ENCODE results near the gene TRIM37. TPM values are rescaled to one million over a fixed set of nuclear protein-coding genes. Genes with fewer than 3 reads are reported as not detected.
"Not testable (repeated sequence)": the region's sequence is repeated elsewhere in the genome, so short reads cannot be mapped to it uniquely, and the experiment has no call there.

TRIM37 gene
- total RNA-seq, 2 donors from 2014 or later: 20.8 to 46.3 TPM

- no peak for DNase-seq (ENCODE audit: low spot score)
- H3K9me3 Mint-ChIP-seq: no peaks in the 10 kb centered on the region
- no peak for ATAC-seq
- H3K36me3 Mint-ChIP-seq: peaks cover 15% of the 10 kb centered on the region
- H3K4me1 Mint-ChIP-seq (ENCODE audit: low read depth in 2 of 2): peaks cover 6 to 14% of the 10 kb centered on the region in 2 donors
- no peak overlapping the region for H3K27ac Mint-ChIP-seq
- no peaks in the 10 kb centered on the region for H3K27me3 Mint-ChIP-seq
- no peak overlapping the region for H3K4me3 Mint-ChIP-seq
Measured at GRCh38 chr17:59094861-59095530, 11.7 kb downstream of the TRIM37 start.

GRCh38 chr17:59093702-59094231 is 12.9 kb downstream of the TRIM37 start:
- Mint-ChIP-seq H3K4me3 (no peak overlapping the region), H3K36me3 (peaks cover 12% of the 10 kb centered on the region), H3K9me3 (no peaks in the 10 kb centered on the region), H3K4me1 (ENCODE audit: low read depth in 2 of 2) (peaks cover 6 to 14% of the 10 kb centered on the region in 2 donors), H3K27ac (no peak overlapping the region), H3K27me3 (no peaks in the 10 kb centered on the region)
- ATAC-seq (no peak), DNase-seq (ENCODE audit: low spot score) (no peak)

DNA sequence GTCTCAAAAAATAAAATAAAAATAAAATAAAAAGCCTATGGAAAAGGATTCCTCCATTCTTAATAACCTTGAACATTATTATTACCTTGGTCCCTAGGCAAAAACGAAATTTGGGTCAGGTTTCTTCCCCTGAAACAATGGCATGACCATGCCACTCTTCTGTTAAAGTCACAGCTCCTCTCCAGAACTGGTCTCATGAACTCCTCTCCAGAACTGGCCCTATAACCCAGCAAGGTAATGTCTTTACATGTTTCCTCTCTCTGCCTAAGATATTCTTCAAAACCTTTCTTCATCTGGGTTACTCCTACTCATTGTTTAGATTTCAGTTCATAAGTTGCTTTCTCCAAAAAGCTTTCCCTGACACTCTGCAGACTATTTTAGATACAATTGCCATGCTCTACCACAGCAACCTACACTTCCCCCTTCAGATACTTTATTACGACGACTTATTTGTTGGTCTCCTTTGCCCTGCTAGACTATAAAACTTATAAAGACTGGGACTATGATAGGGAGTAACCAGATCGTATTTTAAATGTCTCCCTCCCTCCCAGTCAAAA is 13.5 kb downstream of the TRIM37 start:
- H3K36me3 Mint-ChIP-seq: peaks cover 12% of the 10 kb centered on the region
- no peak overlapping the region for H3K27ac Mint-ChIP-seq
- no peak for ATAC-seq
- peaks cover 6 to 14% of the 10 kb centered on the region in 2 donors for H3K4me1 Mint-ChIP-seq (ENCODE audit: low read depth in 2 of 2)
- DNase-seq (ENCODE audit: low spot score): no peak
- no peak overlapping the region for H3K4me3 Mint-ChIP-seq
- no peaks in the 10 kb centered on the region for H3K9me3 Mint-ChIP-seq
- no peaks in the 10 kb centered on the region for H3K27me3 Mint-ChIP-seq

DNA sequence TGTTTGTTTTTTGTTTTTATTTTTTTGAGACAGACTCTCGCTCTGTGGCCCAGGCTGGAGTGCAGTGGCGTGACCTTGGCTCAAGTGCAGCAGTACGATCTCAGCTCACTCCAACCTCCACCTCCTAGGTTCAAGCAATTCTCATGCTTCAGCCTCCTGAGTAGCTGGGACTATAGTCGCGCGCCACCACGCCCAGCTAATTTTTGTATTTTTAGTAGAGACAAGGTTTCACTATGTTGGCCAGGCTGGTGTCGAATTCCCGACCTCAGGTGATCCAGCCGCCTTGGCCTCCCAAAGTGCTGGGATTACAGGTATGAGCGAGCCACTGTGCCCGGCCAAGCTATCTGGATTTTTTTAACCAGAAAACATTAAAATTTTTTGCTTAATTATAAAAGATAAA is 16.1 kb downstream of the TRIM37 start:
- not testable (repeated sequence) for H3K36me3 Mint-ChIP-seq; DNase-seq (ENCODE audit: low spot score); ATAC-seq; H3K4me1 Mint-ChIP-seq (ENCODE audit: low read depth in 2 of 2); H3K4me3 Mint-ChIP-seq; H3K27ac Mint-ChIP-seq; H3K27me3 Mint-ChIP-seq; H3K9me3 Mint-ChIP-seq

- Mint-ChIP-seq H3K27ac (no peak overlapping the region), H3K36me3 (peaks cover 21% of the 10 kb centered on the region), H3K9me3 (no peaks in the 10 kb centered on the region), H3K27me3 (no peaks in the 10 kb centered on the region), H3K4me1 (ENCODE audit: low read depth in 2 of 2) (peaks cover 7 to 9% of the 10 kb centered on the region in 2 donors), H3K4me3 (no peak overlapping the region)
- DNase-seq (ENCODE audit: low spot score): no peak
- no peak for ATAC-seq
Measured at GRCh38 chr17:59084154-59084553, 22.5 kb downstream of the TRIM37 start.

DNA sequence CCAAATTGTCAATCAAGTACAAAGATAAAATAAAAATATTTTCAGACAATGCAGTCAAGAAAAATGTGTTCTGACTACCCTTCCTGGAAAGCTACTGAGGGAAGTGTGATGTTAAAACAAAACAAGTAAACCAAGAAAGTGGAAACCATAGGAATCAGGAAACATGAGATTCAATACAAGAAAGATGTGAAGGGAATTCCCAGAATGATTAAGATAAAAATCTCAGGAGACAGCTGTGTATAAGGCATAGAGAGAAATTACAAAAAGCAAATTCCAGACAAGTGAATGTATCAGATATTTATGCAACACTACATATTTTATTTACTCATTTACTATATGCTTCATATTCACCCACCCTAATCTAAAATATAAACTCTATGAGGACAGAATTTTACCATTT is 32.2 kb downstream of the TRIM37 start:
- Mint-ChIP-seq H3K27me3 (no peaks in the 10 kb centered on the region), H3K36me3 (peaks cover 23% of the 10 kb centered on the region), H3K4me3 (no peak overlapping the region), H3K9me3 (no peaks in the 10 kb centered on the region), H3K27ac (no peak overlapping the region), H3K4me1 (ENCODE audit: low read depth in 2 of 2) (no peaks in the 10 kb centered on the region)
- ATAC-seq (no peak), DNase-seq (ENCODE audit: low spot score) (no peak)

- Mint-ChIP-seq H3K4me1 (ENCODE audit: low read depth in 2 of 2) (no peaks in the 10 kb centered on the region), H3K9me3 (no peaks in the 10 kb centered on the region), H3K4me3 (no peak overlapping the region), H3K27ac (no peak overlapping the region), H3K36me3 (peaks cover 19% of the 10 kb centered on the region), H3K27me3 (no peaks in the 10 kb centered on the region)
- no peak for ATAC-seq
- no peak for DNase-seq (ENCODE audit: low spot score)
Measured at GRCh38 chr17:59073972-59074371, 32.7 kb downstream of the TRIM37 start.

- Mint-ChIP-seq H3K27me3 (no peaks in the 10 kb centered on the region), H3K27ac (no peak overlapping the region), H3K4me1 (ENCODE audit: low read depth in 2 of 2) (no peaks in the 10 kb centered on the region), H3K9me3 (no peaks in the 10 kb centered on the region), H3K4me3 (no peak overlapping the region), H3K36me3 (peaks cover 23% of the 10 kb centered on the region)
- ATAC-seq: no peak
- DNase-seq (ENCODE audit: low spot score): no peak
Measured at GRCh38 chr17:59069856-59070255, 36.8 kb downstream of the TRIM37 start.

DNA sequence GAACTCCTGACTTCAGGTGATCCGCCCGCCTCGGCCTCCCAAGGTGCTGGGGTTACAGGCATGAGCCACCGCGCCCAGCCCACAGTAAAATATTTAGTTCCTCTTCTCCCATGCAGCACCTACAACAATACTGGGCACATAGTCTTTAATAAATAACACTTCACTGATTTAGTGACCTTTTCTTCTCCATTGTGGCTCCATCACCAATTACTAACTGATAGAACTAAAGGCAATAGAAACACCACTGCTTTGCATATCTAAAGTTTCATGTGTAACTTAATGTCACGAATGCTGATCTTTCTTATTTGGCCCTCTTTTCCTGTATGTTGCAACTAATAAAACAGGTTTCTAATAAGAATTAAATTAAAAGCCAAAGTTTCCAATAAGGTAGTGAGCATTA is 38.9 kb downstream of the TRIM37 start:
- Mint-ChIP-seq H3K4me1 (ENCODE audit: low read depth in 2 of 2) (no peaks in the 10 kb centered on the region), H3K4me3 (no peak overlapping the region), H3K27ac (no peak overlapping the region), H3K9me3 (no peaks in the 10 kb centered on the region), H3K27me3 (no peaks in the 10 kb centered on the region), H3K36me3 (peaks cover 18% of the 10 kb centered on the region)
- DNase-seq (ENCODE audit: low spot score) (no peak), ATAC-seq (no peak)

DNA sequence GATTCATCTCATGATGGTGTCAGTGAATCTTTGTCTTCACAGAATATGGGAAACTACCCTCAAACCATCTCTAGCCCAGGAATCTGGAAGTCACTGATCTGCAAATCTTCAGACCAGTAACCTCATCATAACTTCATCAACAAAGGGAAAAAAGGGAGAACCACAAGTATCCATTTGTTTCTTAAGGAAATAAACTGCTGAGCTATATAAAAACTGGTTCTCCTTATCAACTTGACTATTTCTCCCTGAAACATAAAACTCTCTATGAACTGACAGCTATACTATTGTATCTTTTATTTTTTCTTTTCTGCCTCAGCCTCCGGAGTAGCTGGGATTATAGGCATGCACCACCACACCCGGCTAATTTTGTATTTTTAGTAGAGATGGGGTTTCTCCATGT is 39.3 kb downstream of the TRIM37 start:
- Mint-ChIP-seq H3K27me3 (no peaks in the 10 kb centered on the region), H3K27ac (no peak overlapping the region), H3K36me3 (peaks cover 22% of the 10 kb centered on the region)

DNA sequence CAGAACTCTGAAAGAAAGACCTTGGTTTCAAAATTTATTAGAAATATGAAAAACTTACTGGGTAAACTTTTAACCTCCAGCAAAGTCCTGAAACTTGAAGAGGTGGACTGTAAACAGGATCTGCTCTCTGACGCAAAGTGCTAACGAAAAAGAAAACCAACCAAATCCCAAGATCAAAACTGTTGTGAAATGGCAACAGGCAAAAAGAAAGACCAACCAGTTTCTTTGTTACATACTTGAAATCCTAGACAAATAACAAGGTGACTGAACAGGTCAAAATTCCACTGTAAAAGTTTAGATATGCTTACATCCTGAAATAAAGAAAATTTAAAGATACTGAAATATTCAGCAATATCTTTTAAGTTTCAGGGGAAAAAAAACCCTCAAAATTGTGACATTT is 44.2 kb downstream of the TRIM37 start:
- peaks cover 25% of the 10 kb centered on the region for H3K36me3 Mint-ChIP-seq
- no peaks in the 10 kb centered on the region for H3K9me3 Mint-ChIP-seq
- ATAC-seq (no peak), DNase-seq (ENCODE audit: low spot score) (no peak)
- no peak overlapping the region for H3K27ac Mint-ChIP-seq
- H3K4me3 Mint-ChIP-seq: no peak overlapping the region
- H3K4me1 Mint-ChIP-seq (ENCODE audit: low read depth in 2 of 2): no peaks in the 10 kb centered on the region
- no peaks in the 10 kb centered on the region for H3K27me3 Mint-ChIP-seq

More for the DNA sequence above, 39.3 kb downstream of the TRIM37 start:
- Mint-ChIP-seq H3K9me3 (no peaks in the 10 kb centered on the region), H3K4me3 (no peak overlapping the region), H3K4me1 (ENCODE audit: low read depth in 2 of 2) (no peaks in the 10 kb centered on the region)
- DNase-seq (ENCODE audit: low spot score) (no peak), ATAC-seq (no peak)

- no peak for DNase-seq (ENCODE audit: low spot score)
- no peaks in the 10 kb centered on the region for H3K4me1 Mint-ChIP-seq (ENCODE audit: low read depth in 2 of 2)
Measured at GRCh38 chr17:59056857-59057256, 49.8 kb downstream of the TRIM37 start.

DNA sequence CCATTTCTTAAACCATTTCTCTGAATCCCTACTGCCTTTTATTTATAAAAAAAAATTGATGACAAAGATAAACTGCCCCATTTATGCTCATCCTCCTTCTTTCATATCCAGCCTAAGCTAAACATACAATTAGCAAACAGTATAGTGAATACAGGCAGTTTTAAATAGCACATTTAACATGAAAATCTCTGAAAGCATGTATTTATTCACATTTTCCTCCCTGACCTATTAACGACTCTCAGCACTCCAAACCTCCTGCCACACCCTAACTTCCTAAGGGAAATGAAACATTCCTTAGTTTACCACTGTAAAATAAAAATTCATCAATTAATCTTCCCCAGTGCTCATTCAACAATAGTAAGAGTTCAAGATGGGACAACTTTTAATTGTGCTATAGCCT is 56.9 kb downstream of the TRIM37 start:
- Mint-ChIP-seq H3K4me1 (ENCODE audit: low read depth in 2 of 2) (no peaks in the 10 kb centered on the region), H3K4me3 (no peak overlapping the region), H3K36me3 (peaks cover 18% of the 10 kb centered on the region), H3K9me3 (no peaks in the 10 kb centered on the region), H3K27ac (no peak overlapping the region), H3K27me3 (no peaks in the 10 kb centered on the region)
- no peak for ATAC-seq
- DNase-seq (ENCODE audit: low spot score): no peak

More at GRCh38 chr17:59056857-59057256, 49.8 kb downstream of the TRIM37 start:
- no peak overlapping the region for H3K27ac Mint-ChIP-seq
- no peak for ATAC-seq
- H3K27me3 Mint-ChIP-seq: no peaks in the 10 kb centered on the region
- H3K4me3 Mint-ChIP-seq: no peak overlapping the region
- peaks cover 12% of the 10 kb centered on the region for H3K36me3 Mint-ChIP-seq
- no peaks in the 10 kb centered on the region for H3K9me3 Mint-ChIP-seq

- ATAC-seq: no peak
- Mint-ChIP-seq H3K9me3 (no peaks in the 10 kb centered on the region), H3K4me3 (no peak overlapping the region), H3K27me3 (no peaks in the 10 kb centered on the region), H3K36me3 (peaks cover 18% of the 10 kb centered on the region), H3K27ac (no peak overlapping the region), H3K4me1 (ENCODE audit: low read depth in 2 of 2) (no peaks in the 10 kb centered on the region)
- DNase-seq (ENCODE audit: low spot score): no peak
Measured at GRCh38 chr17:59047616-59048015, 59.1 kb downstream of the TRIM37 start.
